WTC11 (cell line): ENCODE results near the gene CFAP57.

ENCODE experiments used
- CTCF ChIP-seq: fragments of 200-600 bp; IDR thresholded peaks from 2 replicates; pipeline ENCODE4 v1.8.0; 2022; ENCODE audit warnings: antibody characterized with exemption
- USF2 ChIP-seq: sonication (generic); formaldehyde crosslinking; IDR thresholded peaks from 2 replicates; pipeline ENCODE4 v1.8.1; 2023; ENCODE audit warnings: mild to moderate bottlenecking, missing genetic modification reagents, moderate library complexity

- TF ChIP-seq CTCF (no peak), USF2 (CRISPR knock-in tag) (no peak)
These were observed 114.0 kb downstream of the CFAP57 start for GRCh38 chr1:43286115-43286514.
